Epithelial cell of prostate (primary cell): ENCODE measurements around the gene RWDD3.

Experiments used
- DNase-seq: peaks from one replicate; pipeline ENCODE4 v3.0.0-alpha.2; 2011; ENCODE audit warnings: low read depth, low spot score
- H3K27ac ChIP-seq: fragments of 450-650 bp; 2 replicates; pipeline ENCODE4 v1.5.1; 2017; ENCODE audit warnings: mild to moderate bottlenecking

RWDD3 gene

GRCh38 chr1:95233737-95234500 is at the start of gene RWDD3:
TSS of gene RWDD3 (plus strand) at chr1:95234210. CDS start at chr1:95234231, 21 bp downstream.
- peak; percentile 55 for DNase-seq
- H3K27ac ChIP-seq = peak within 1 kb of the TSS; percentile 26

- no peak for DNase-seq
- H3K27ac ChIP-seq = no peak overlapping the region
These were observed 47.9 kb upstream of the RWDD3 start for GRCh38 chr1:95186149-95186548.

- no peak for DNase-seq
These were observed 40.4 kb upstream of the RWDD3 start for GRCh38 chr1:95193591-95193990.

GRCh38 chr1:95195046-95195445 is 39.0 kb upstream of the RWDD3 start:
- DNase-seq = no peak
- H3K27ac ChIP-seq = no peak overlapping the region

More at GRCh38 chr1:95193591-95193990, 40.4 kb upstream of the RWDD3 start:
- H3K27ac ChIP-seq = no peak overlapping the region

GRCh38 chr1:95196017-95196416 is 38.0 kb upstream of the RWDD3 start:
- H3K27ac ChIP-seq = no peak overlapping the region
- no peak for DNase-seq

- peak overlapping the region; percentile 2 for H3K27ac ChIP-seq
- DNase-seq = peak; percentile 16
These were observed 36.3 kb upstream of the RWDD3 start for GRCh38 chr1:95197616-95198252.

GRCh38 chr1:95201905-95202304 is 32.1 kb upstream of the RWDD3 start:
- DNase-seq = no peak
- H3K27ac ChIP-seq = no peak overlapping the region

- no peak overlapping the region for H3K27ac ChIP-seq
- DNase-seq = no peak
These were observed 30.0 kb upstream of the RWDD3 start for GRCh38 chr1:95203908-95204437.

- no peak for DNase-seq
- no peak overlapping the region for H3K27ac ChIP-seq
These were observed 27.5 kb upstream of the RWDD3 start for GRCh38 chr1:95206514-95206913.

GRCh38 chr1:95207223-95207935 is 26.6 kb upstream of the RWDD3 start:
- no peak for DNase-seq
- H3K27ac ChIP-seq = no peak overlapping the region

- no peak for DNase-seq
- H3K27ac ChIP-seq = no peak overlapping the region
These were observed 25.1 kb upstream of the RWDD3 start for GRCh38 chr1:95208876-95209275.

GRCh38 chr1:95209291-95209690 is 24.7 kb upstream of the RWDD3 start:
- no peak overlapping the region for H3K27ac ChIP-seq
- no peak for DNase-seq

- H3K27ac ChIP-seq = no peak overlapping the region
- DNase-seq = no peak
These were observed 17.6 kb upstream of the RWDD3 start for GRCh38 chr1:95216292-95216990.

GRCh38 chr1:95217371-95217770 is 16.6 kb upstream of the RWDD3 start:
- no peak for DNase-seq
- H3K27ac ChIP-seq = no peak overlapping the region

GRCh38 chr1:95219407-95219806 is 14.6 kb upstream of the RWDD3 start:
- H3K27ac ChIP-seq = no peak overlapping the region
- no peak for DNase-seq

GRCh38 chr1:95221306-95221705 is 12.7 kb upstream of the RWDD3 start:
- DNase-seq = no peak
- H3K27ac ChIP-seq = no peak overlapping the region

GRCh38 chr1:95222629-95223028 is 11.4 kb upstream of the RWDD3 start:
- no peak for DNase-seq
- H3K27ac ChIP-seq = no peak overlapping the region

GRCh38 chr1:95223110-95223509 is 10.9 kb upstream of the RWDD3 start:
- H3K27ac ChIP-seq = no peak overlapping the region
- no peak for DNase-seq

GRCh38 chr1:95226781-95227660 is 7.0 kb upstream of the RWDD3 start:
- H3K27ac ChIP-seq = no peak overlapping the region

More at GRCh38 chr1:95226781-95227660, 7.0 kb upstream of the RWDD3 start:
- no peak for DNase-seq
